GM19023 (cell line): Measurements from ENCODE around the gene IQCK.

Experiments used
- ATAC-seq: cut with Tn5 transposase; IDR thresholded peaks from one replicate; pipeline ENCODE4 v1.9.1; 2021; ENCODE audit warnings: mild to moderate bottlenecking, moderate library complexity; ENCODE audit not compliant: unreplicated experiment

The IQCK gene

GRCh38 chr16:19879241-19879792 is 161.2 kb downstream of the IQCK start:
- no peak for ATAC-seq

- no peak for ATAC-seq
Observed at GRCh38 chr16:19881028-19881427, 163.0 kb downstream of the IQCK start.

GRCh38 chr16:19881783-19882182 is 163.7 kb downstream of the IQCK start:
- no peak for ATAC-seq

- ATAC-seq: no peak
Observed at GRCh38 chr16:19882186-19882585, 164.1 kb downstream of the IQCK start.

GRCh38 chr16:19882646-19883045 is 164.6 kb downstream of the IQCK start:
- no peak for ATAC-seq

- no peak for ATAC-seq
Observed at GRCh38 chr16:19883296-19883965, 165.4 kb downstream of the IQCK start.

GRCh38 chr16:19883966-19884485 is 166.0 kb downstream of the IQCK start:
- ATAC-seq: no peak

GRCh38 chr16:19884611-19885450 is 166.8 kb downstream of the IQCK start, which contains the start of gene GPRC5B:
TSS of gene GPRC5B (minus strand) at chr16:19884848. CDS start at chr16:19872845, 12,003 bp downstream.
- ATAC-seq: no peak

- ATAC-seq: no peak
Observed at GRCh38 chr16:19885451-19886072, 167.5 kb downstream of the IQCK start.

GRCh38 chr16:19886073-19886941 is 168.2 kb downstream of the IQCK start:
- peak; percentile 60 for ATAC-seq

- no peak for ATAC-seq
Observed at GRCh38 chr16:19888834-19889233, 170.8 kb downstream of the IQCK start.

GRCh38 chr16:19890901-19891300 is 172.8 kb downstream of the IQCK start:
- ATAC-seq: no peak

GRCh38 chr16:19892902-19893301 is 174.8 kb downstream of the IQCK start:
- no peak for ATAC-seq

- ATAC-seq: no peak
Observed at GRCh38 chr16:19894586-19894985, 176.5 kb downstream of the IQCK start.

- ATAC-seq: no peak
Observed at GRCh38 chr16:19896951-19897350, 178.9 kb downstream of the IQCK start.

GRCh38 chr16:19898166-19898565 is 180.1 kb downstream of the IQCK start:
- ATAC-seq: no peak

- ATAC-seq: no peak
Observed at GRCh38 chr16:19898924-19899604, 181.0 kb downstream of the IQCK start.

GRCh38 chr16:19899605-19899955 is 181.5 kb downstream of the IQCK start:
- no peak for ATAC-seq

- no peak for ATAC-seq
Observed at GRCh38 chr16:19901164-19901563, 183.1 kb downstream of the IQCK start.
